Gastrocnemius medialis (tissue), 4 donors: ENCODE measurements around the gene INPP5D. TPM values are rescaled to one million over a fixed set of nuclear protein-coding genes. Genes with fewer than 3 reads are reported as not detected.

Experiments used
- ATAC-seq, 2 donors: fragments of 150-250 bp; one replicate each; pipeline ENCODE4 v1.9.1; 2016
- DNase-seq, 2 donors: peaks; one replicate each; pipeline ENCODE4 v3.0.0-alpha.2; 2019
- H3K27ac ChIP-seq, 4 donors: fragments of 200-600 bp; sonication (generic); 1 replicate in 1 of 4; 2 replicates in 3 of 4; pipeline ENCODE4 v1.5.1; 2016 to 2018; ENCODE audit warnings: mild to moderate bottlenecking in 2 of 4, moderate library complexity in 1 of 4
- H3K27me3 ChIP-seq, 3 donors: fragments of 200-600 bp; sonication (generic) in 2 of 3; 1 replicate in 1 of 3; 2 replicates in 2 of 3; pipeline versions ENCODE4 v1.5.1 to v1.6.0; 2016 to 2019; ENCODE audit warnings: mild to moderate bottlenecking in 1 of 3, moderate library complexity in 1 of 3
- H3K36me3 ChIP-seq, 2 donors: fragments of 200-600 bp; sonication (generic) in 1 of 2; one replicate each; pipeline ENCODE4 v1.5.1; 2017 to 2018
- H3K4me1 ChIP-seq, 2 donors: fragments of 200-600 bp; sonication (generic) in 1 of 2; one replicate each; pipeline ENCODE4 v1.5.1; 2016 to 2017; ENCODE audit warnings: mild to moderate bottlenecking in 2 of 2
- H3K4me3 ChIP-seq, 4 donors: fragments of 200-600 bp; sonication (generic) in 3 of 4; 1 replicate in 1 of 4; 2 replicates in 3 of 4; pipeline ENCODE4 v1.5.1; 2016 to 2019; ENCODE audit warnings: mild to moderate bottlenecking in 2 of 4
- H3K9me3 ChIP-seq, 3 donors: fragments of 200-600 bp; sonication (generic) in 2 of 3; 1 replicate in 1 of 3; 2 replicates in 2 of 3; pipeline ENCODE4 v1.5.1; 2016 to 2019
- CTCF ChIP-seq, 5 experiments: fragments of 450-650 bp in 3 of 5; fragments of 200-600 bp in 2 of 5; sonication (generic) in 2 of 5; IDR thresholded peaks in 4 of 5; conservative IDR thresholded peaks in 1 of 5; 1 replicate in 4 of 5; 2 replicates in 1 of 5; pipeline ENCODE4 v1.5.1; 2016 to 2019; ENCODE audit warnings: antibody characterized with exemption in 5 of 5, mild to moderate bottlenecking in 3 of 5, moderate library complexity in 3 of 5
- POLR2A ChIP-seq, 2 donors: fragments of 450-650 bp; IDR thresholded peaks; one replicate each; pipeline ENCODE4 v1.6.1; 2017; ENCODE audit warnings: antibody characterized with exemption in 2 of 2, mild to moderate bottlenecking in 2 of 2, moderate library complexity in 2 of 2
- in situ Hi-C, 4 donors: fragments of 200-750 bp; cut with MboI; loops; one replicate each; pipeline versions ENCODE4 v1.15.0 to v1.8.0; 2017; ENCODE audit warnings: low sequenced_read_pairs in 4 of 4
- intact Hi-C: fragments of 100-400 bp; cut with DNase I; formaldehyde crosslinking; loops from one replicate; pipeline ENCODE4 v1.15.1; 2023; ENCODE audit warnings: low total_unique reads
- total RNA-seq, 4 donors: library from RNA; depleted of rRNA; stranded (reverse); fragments of >200 nt; gene quantifications; one replicate each; pipeline versions ENCODE4 v1.1.0 to v1.2.3, GENCODE V29; 2016

Gene INPP5D
- total RNA-seq, 4 donors from 2014 or later: 1.7 to 18.7 (median 4.9) TPM

- intact Hi-C loops: loop anchor here (10.0 kb wide), 1 partner anchor 295 kb away; no protein-coding TSS in a partner anchor
- no peak for ATAC-seq
Measured at GRCh38 chr2:233059547-233059796, 670 bp upstream of the INPP5D start.

DNA sequence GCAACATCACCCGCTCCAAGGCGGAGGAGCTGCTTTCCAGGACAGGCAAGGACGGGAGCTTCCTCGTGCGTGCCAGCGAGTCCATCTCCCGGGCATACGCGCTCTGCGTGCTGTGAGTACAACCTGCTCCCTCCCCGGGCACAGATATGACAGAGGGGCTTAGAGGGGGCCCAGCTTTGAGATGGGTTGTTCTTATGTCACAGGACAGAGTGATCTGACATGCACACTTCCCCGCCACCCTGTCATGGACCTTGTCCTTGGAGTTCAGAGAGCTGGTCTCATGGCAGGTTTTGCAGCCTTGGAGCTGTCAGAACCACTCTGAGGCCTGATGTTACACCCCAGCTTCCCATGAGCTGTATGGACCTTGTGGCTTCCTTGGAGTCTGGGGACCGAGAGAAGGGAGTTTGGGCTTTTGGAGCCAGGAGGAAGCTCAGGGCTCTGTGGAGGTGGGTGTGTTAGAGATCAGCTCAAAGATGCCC lies 398 bp downstream of the INPP5D start:
- in situ Hi-C loops (loop anchor here in 2 of 4 donors (25.0 kb wide), 1 partner anchor 448 kb away; no protein-coding TSS in a partner anchor), intact Hi-C loops (no loop called here)
- no peaks in the 10 kb centered on the region for H3K36me3 ChIP-seq
- H3K4me3 ChIP-seq: peak overlapping the region; percentile 45 to 51 (median 48)
- DNase-seq (no peak), ATAC-seq (no peak)
- TF ChIP-seq POLR2A (IDR thresholded peaks at IDR 0.05) (peak in 1 of 2 donors; percentile 6), CTCF (IDR thresholded peaks at IDR 0.05 in 4 of 5, conservative IDR thresholded peaks at IDR 0.05 in 1 of 5) (no peak)
- H3K27me3 ChIP-seq: no peaks in the 10 kb centered on the region
- peak overlapping the region; percentile 56 to 76 (median 66) for H3K27ac ChIP-seq
- peaks cover 3 to 13% of the 10 kb centered on the region in 2 donors for H3K4me1 ChIP-seq
- H3K9me3 ChIP-seq: no peaks in the 10 kb centered on the region

More at GRCh38 chr2:233059547-233059796, 670 bp upstream of the INPP5D start:
- Histone ChIP-seq H3K27me3 (no peaks in the 10 kb centered on the region), H3K36me3 (no peaks in the 10 kb centered on the region), H3K4me1 (peaks cover 3 to 13% of the 10 kb centered on the region in 2 donors), H3K9me3 (no peaks in the 10 kb centered on the region), H3K27ac (peak overlapping the region; percentile 56 to 76 (median 66)), H3K4me3 (peak overlapping the region in 1 of 4 donors; percentile 48)
- in situ Hi-C loops: loop anchor here in 2 of 4 donors (25.0 kb wide), 1 partner anchor 447 kb away; no protein-coding TSS in a partner anchor
- no peak for TF ChIP-seq POLR2A (IDR thresholded peaks at IDR 0.05)
- no peak for TF ChIP-seq CTCF (IDR thresholded peaks at IDR 0.05 in 4 of 5, conservative IDR thresholded peaks at IDR 0.05 in 1 of 5)
- DNase-seq: no peak

GRCh38 chr2:233060980-233061590 lies 943 bp downstream of the INPP5D start:
- Histone ChIP-seq H3K36me3 (no peaks in the 10 kb centered on the region), H3K4me1 (peaks cover 3 to 13% of the 10 kb centered on the region in 2 donors), H3K27ac (peak overlapping the region; percentile 56 to 76 (median 66)), H3K9me3 (no peaks in the 10 kb centered on the region), H3K4me3 (peak overlapping the region; percentile 45 to 51 (median 48)), H3K27me3 (no peaks in the 10 kb centered on the region)
- DNase-seq (no peak), ATAC-seq (no peak)
- intact Hi-C loops (no loop called here), in situ Hi-C loops (loop anchor here in 2 of 4 donors (25.0 kb wide), 1 partner anchor 449 kb away; no protein-coding TSS in a partner anchor)
- TF ChIP-seq CTCF (IDR thresholded peaks at IDR 0.05 in 4 of 5, conservative IDR thresholded peaks at IDR 0.05 in 1 of 5) (no peak), POLR2A (IDR thresholded peaks at IDR 0.05) (no peak)

- Histone ChIP-seq H3K36me3 (no peaks in the 10 kb centered on the region), H3K4me3 (peak overlapping the region; percentile 41 to 51 (median 46)), H3K27ac (peak overlapping the region; percentile 56 to 76 (median 66)), H3K27me3 (no peaks in the 10 kb centered on the region), H3K9me3 (no peaks in the 10 kb centered on the region), H3K4me1 (peaks cover 3 to 13% of the 10 kb centered on the region in 2 donors)
- intact Hi-C loops (no loop called here), in situ Hi-C loops (loop anchor here in 2 of 4 donors (25.0 kb wide), 1 partner anchor 450 kb away; no protein-coding TSS in a partner anchor)
- peak; percentile 27 to 41 for DNase-seq
- TF ChIP-seq POLR2A (IDR thresholded peaks at IDR 0.05): peak in 1 of 2 donors; percentile 22
- peak in 3 of 5 experiments; percentile 7 to 31 (median 8) for TF ChIP-seq CTCF (IDR thresholded peaks at IDR 0.05 in 4 of 5, conservative IDR thresholded peaks at IDR 0.05 in 1 of 5)
- peak in 1 of 2 donors; percentile 54 for ATAC-seq
Measured at GRCh38 chr2:233061591-233062450, 1.7 kb downstream of the INPP5D start.
